Calu3 (cell line): ENCODE measurements around the gene RRP1B. TPM values are rescaled to one million over a fixed set of nuclear protein-coding genes. Genes with fewer than 3 reads are reported as not detected.

Source experiments
- BruUV-seq: library from RNA; stranded (reverse); fragments of 400-500 nt; replicated peaks from 2 replicates; lab custom pipeline; 2021; lab: Mats Ljungman, UMichigan
- CTCF ChIA-PET: fragments of 300-600 bp; sonication (Branson Sonifier 250); formaldehyde crosslinking; loops from one replicate; lab custom pipeline; 2022; ENCODE audit warnings: antibody characterized with exemption; lab: Charles Lee
- DNase-seq: peaks from one replicate; pipeline ENCODE4 v3.0.0; 2022
- H3K27ac Mint-ChIP-seq: one replicate; pipeline ENCODE4 v1.8.0; 2022; ENCODE audit warnings: mixed read lengths; ENCODE audit not compliant: unreplicated experiment
- H3K27me3 Mint-ChIP-seq: one replicate; pipeline ENCODE4 v1.8.0; 2022; ENCODE audit warnings: mixed read lengths; ENCODE audit not compliant: unreplicated experiment
- H3K36me3 Mint-ChIP-seq: one replicate; pipeline ENCODE4 v1.8.0; 2022; ENCODE audit warnings: mild to moderate bottlenecking, moderate library complexity, mixed read lengths; ENCODE audit not compliant: insufficient read depth, unreplicated experiment
- H3K4me1 Mint-ChIP-seq: one replicate; pipeline ENCODE4 v1.8.0; 2022; ENCODE audit warnings: mild to moderate bottlenecking, low read depth, mixed read lengths; ENCODE audit not compliant: unreplicated experiment
- H3K4me3 Mint-ChIP-seq: one replicate; pipeline ENCODE4 v1.8.0; 2022; ENCODE audit warnings: mild to moderate bottlenecking, low read depth, moderate library complexity, mixed read lengths; ENCODE audit not compliant: unreplicated experiment
- H3K9me3 Mint-ChIP-seq: one replicate; pipeline ENCODE4 v1.8.0; 2022; ENCODE audit warnings: low read depth, mixed read lengths; ENCODE audit not compliant: unreplicated experiment
- intact Hi-C: fragments of 100-400 bp; cut with micrococcal nuclease; formaldehyde crosslinking; loops from one replicate; pipeline ENCODE4 v1.10.0; 2022; ENCODE audit not compliant: unreplicated experiment
- total RNA-seq: library from RNA; stranded (reverse); gene quantifications from 2 replicates; pipeline ENCODE4 v1.2.3, GENCODE V29; 2022
- TF ChIP-seq, protein P1 (sequence below): fragments of 200-600 bp; IDR thresholded peaks from one replicate; pipeline ENCODE4 v1.8.0; 2022; ENCODE audit warnings: antibody characterized with exemption; ENCODE audit not compliant: unreplicated experiment

RRP1B gene
- total RNA-seq, 1 experiment from 2014 or later = 26.0 TPM

- no peak for DNase-seq
- H3K4me1 Mint-ChIP-seq = no peaks in the 10 kb centered on the region
- no TSS peak for BruUV-seq
- intact Hi-C loops = no loop called here
- H3K9me3 Mint-ChIP-seq = no peaks in the 10 kb centered on the region
- CTCF ChIA-PET = interaction anchor here (0.8 to 1.2 kb wide), 2 partner anchors 11 to 395 kb away, joined by 4 to 8 read pairs; no protein-coding TSS in a partner anchor
- H3K27me3 Mint-ChIP-seq = no peaks in the 10 kb centered on the region
- H3K36me3 Mint-ChIP-seq = peaks cover 48% of the 10 kb centered on the region
- TF ChIP-seq, protein P1, sequence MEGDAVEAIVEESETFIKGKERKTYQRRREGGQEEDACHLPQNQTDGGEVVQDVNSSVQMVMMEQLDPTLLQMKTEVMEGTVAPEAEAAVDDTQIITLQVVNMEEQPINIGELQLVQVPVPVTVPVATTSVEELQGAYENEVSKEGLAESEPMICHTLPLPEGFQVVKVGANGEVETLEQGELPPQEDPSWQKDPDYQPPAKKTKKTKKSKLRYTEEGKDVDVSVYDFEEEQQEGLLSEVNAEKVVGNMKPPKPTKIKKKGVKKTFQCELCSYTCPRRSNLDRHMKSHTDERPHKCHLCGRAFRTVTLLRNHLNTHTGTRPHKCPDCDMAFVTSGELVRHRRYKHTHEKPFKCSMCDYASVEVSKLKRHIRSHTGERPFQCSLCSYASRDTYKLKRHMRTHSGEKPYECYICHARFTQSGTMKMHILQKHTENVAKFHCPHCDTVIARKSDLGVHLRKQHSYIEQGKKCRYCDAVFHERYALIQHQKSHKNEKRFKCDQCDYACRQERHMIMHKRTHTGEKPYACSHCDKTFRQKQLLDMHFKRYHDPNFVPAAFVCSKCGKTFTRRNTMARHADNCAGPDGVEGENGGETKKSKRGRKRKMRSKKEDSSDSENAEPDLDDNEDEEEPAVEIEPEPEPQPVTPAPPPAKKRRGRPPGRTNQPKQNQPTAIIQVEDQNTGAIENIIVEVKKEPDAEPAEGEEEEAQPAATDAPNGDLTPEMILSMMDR = no peak
- peak overlapping the region; percentile 69 for H3K27ac Mint-ChIP-seq
- no peak overlapping the region for H3K4me3 Mint-ChIP-seq
These were observed 80.5 kb downstream of the RRP1B start for GRCh38 chr21:43739621-43740435.

- Mint-ChIP-seq H3K27ac (peak overlapping the region; percentile 69), H3K27me3 (no peaks in the 10 kb centered on the region), H3K4me3 (peak overlapping the region; percentile 18), H3K9me3 (no peaks in the 10 kb centered on the region), H3K4me1 (no peaks in the 10 kb centered on the region), H3K36me3 (peaks cover 55% of the 10 kb centered on the region)
- TF ChIP-seq, protein P1 = no peak
- DNase-seq = peak; percentile 75
- BruUV-seq = no TSS peak
- CTCF ChIA-PET = interaction anchor here (0.8 to 1.2 kb wide), 2 partner anchors 12 to 395 kb away, joined by 4 to 8 read pairs; no protein-coding TSS in a partner anchor
- intact Hi-C loops = no loop called here
These were observed 81.3 kb downstream of the RRP1B start for GRCh38 chr21:43740497-43741156.

- H3K27me3 Mint-ChIP-seq = no peaks in the 10 kb centered on the region
- no peak overlapping the region for H3K27ac Mint-ChIP-seq
- intact Hi-C loops = no loop called here
These were observed 82.2 kb downstream of the RRP1B start for GRCh38 chr21:43741423-43742096.

GRCh38 chr21:43743947-43744346 lies 84.6 kb downstream of the RRP1B start:
- TF ChIP-seq, protein P1 = no peak
- BruUV-seq = no TSS peak
- CTCF ChIA-PET = no interaction called here
- intact Hi-C loops = no loop called here
- DNase-seq = no peak
- no peak overlapping the region for H3K4me3 Mint-ChIP-seq
- H3K4me1 Mint-ChIP-seq = no peaks in the 10 kb centered on the region
- H3K27me3 Mint-ChIP-seq = no peaks in the 10 kb centered on the region
- H3K36me3 Mint-ChIP-seq = peaks cover 61% of the 10 kb centered on the region
- H3K9me3 Mint-ChIP-seq = no peaks in the 10 kb centered on the region
- no peak overlapping the region for H3K27ac Mint-ChIP-seq

More at GRCh38 chr21:43741423-43742096, 82.2 kb downstream of the RRP1B start:
- H3K4me1 Mint-ChIP-seq = no peaks in the 10 kb centered on the region
- no peak for DNase-seq
- CTCF ChIA-PET = interaction anchor here (1.2 kb wide), 1 partner anchor 13 kb away, joined by 8 read pairs; no protein-coding TSS in a partner anchor
- no TSS peak for BruUV-seq
- H3K9me3 Mint-ChIP-seq = no peaks in the 10 kb centered on the region
- H3K4me3 Mint-ChIP-seq = no peak overlapping the region
- TF ChIP-seq, protein P1 = no peak
- H3K36me3 Mint-ChIP-seq = peaks cover 48% of the 10 kb centered on the region
